ENCODE data around the gene RERE.

DNA sequence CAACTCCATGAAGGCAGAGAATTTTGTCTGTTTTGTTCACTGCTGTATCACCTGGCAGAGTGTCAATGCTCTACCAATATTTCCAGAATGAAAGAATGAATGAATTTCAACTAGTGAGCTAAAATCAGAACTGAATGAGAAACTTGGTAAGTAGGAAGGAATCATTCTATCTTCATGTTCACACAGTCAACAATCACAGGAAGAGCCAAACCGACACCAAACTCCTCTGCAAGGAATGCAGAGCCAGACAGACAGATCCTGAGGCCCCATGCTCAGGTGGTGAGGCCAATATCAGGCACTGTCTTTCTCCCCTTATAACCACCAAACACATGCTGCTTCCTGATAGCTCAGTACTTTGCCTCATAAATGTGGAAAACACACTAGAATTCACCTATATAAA is 360.4 kb downstream of the RERE start:
- TF ChIP-seq, protein P1, sequence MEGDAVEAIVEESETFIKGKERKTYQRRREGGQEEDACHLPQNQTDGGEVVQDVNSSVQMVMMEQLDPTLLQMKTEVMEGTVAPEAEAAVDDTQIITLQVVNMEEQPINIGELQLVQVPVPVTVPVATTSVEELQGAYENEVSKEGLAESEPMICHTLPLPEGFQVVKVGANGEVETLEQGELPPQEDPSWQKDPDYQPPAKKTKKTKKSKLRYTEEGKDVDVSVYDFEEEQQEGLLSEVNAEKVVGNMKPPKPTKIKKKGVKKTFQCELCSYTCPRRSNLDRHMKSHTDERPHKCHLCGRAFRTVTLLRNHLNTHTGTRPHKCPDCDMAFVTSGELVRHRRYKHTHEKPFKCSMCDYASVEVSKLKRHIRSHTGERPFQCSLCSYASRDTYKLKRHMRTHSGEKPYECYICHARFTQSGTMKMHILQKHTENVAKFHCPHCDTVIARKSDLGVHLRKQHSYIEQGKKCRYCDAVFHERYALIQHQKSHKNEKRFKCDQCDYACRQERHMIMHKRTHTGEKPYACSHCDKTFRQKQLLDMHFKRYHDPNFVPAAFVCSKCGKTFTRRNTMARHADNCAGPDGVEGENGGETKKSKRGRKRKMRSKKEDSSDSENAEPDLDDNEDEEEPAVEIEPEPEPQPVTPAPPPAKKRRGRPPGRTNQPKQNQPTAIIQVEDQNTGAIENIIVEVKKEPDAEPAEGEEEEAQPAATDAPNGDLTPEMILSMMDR (IDR thresholded peaks at IDR 0.05; ENCODE audit: insufficient read depth, low read length, poor library complexity, severe bottlenecking), result no peak
- TF ChIP-seq EZH2phosphoT487 (conservative IDR thresholded peaks at IDR 0.05; ENCODE audit: low read length), result no peak

All from SU-DHL-6 (cell line).